Left lung (tissue), 10 donors: ENCODE measurements around the gene TMCC2. TPM values are rescaled to one million over a fixed set of nuclear protein-coding genes. Genes with fewer than 3 reads are reported as not detected.

ENCODE experiments used
- ATAC-seq: fragments of 200-7000 bp; cut with Tn5 transposase; one replicate; pipeline ENCODE4 v1.9.1; 2020; ENCODE audit warnings: moderate library complexity
- DNase-seq, 4 donors: peaks; one replicate each; pipeline ENCODE4 v3.0.0-alpha.2; 2013 to 2020
- H3K27ac ChIP-seq, 2 donors: fragments of 200-600 bp; sonication (generic) in 1 of 2; one replicate each; pipeline versions ENCODE4 v1.5.0 to v1.8.0; 2020 to 2021
- H3K27me3 ChIP-seq, 2 donors: fragments of 200-600 bp; sonication (generic) in 1 of 2; one replicate each; pipeline versions ENCODE4 v1.5.0 to v1.8.0; 2020 to 2021
- H3K36me3 ChIP-seq, 2 donors: fragments of 200-600 bp; sonication (generic) in 1 of 2; one replicate each; pipeline versions ENCODE4 v1.5.0 to v1.8.0; 2020 to 2021
- H3K4me1 ChIP-seq, 2 donors: fragments of 200-600 bp; one replicate each; pipeline ENCODE4 v1.8.0; 2021
- H3K4me3 ChIP-seq, 2 donors: fragments of 200-600 bp; sonication (generic) in 1 of 2; one replicate each; pipeline versions ENCODE4 v1.5.0 to v1.8.0; 2020 to 2021; ENCODE audit warnings: mild to moderate bottlenecking in 1 of 2
- H3K9me3 ChIP-seq, 2 donors: fragments of 200-600 bp; sonication (generic) in 1 of 2; one replicate each; pipeline versions ENCODE4 v1.5.0 to v1.8.0; 2020 to 2021
- intact Hi-C, 2 donors: fragments of 100-400 bp; cut with DNase I; formaldehyde crosslinking; loops; one replicate each; pipeline versions ENCODE4 v1.11.2 to v1.14.2; 2022
- polyA plus RNA-seq, 6 donors: library from polyadenylated mRNA; unstranded; fragments of 120-200 nt; gene quantifications; one replicate each; pipeline ENCODE4 v1.2.1, GENCODE V29; 2013; ENCODE audit not compliant: insufficient read length in 6 of 6
- total RNA-seq, 2 donors: library from RNA; stranded (reverse); fragmentation: NEBNext Ultra II Directional; extraction: Animal tissue kit (Norgen Biotek cat#: 25700); gene quantifications; one replicate each; pipeline ENCODE4 v1.2.1, GENCODE V29; 2021
- TF ChIP-seq, protein P1 (sequence below), 2 donors: fragments of 200-600 bp; sonication (generic) in 1 of 2; IDR thresholded peaks; one replicate each; pipeline versions ENCODE4 v1.5.0 to v1.8.0; 2021; ENCODE audit warnings: antibody characterized with exemption in 2 of 2
- donor health status: DM: no; HTN: yes; CAD: no.
- donor health status: DM: no; HTN: no; CAD: no.

The TMCC2 gene
- total and polyA plus RNA-seq, 8 donors = 3.4 to 17.2 (median 11.0) TPM

DNA sequence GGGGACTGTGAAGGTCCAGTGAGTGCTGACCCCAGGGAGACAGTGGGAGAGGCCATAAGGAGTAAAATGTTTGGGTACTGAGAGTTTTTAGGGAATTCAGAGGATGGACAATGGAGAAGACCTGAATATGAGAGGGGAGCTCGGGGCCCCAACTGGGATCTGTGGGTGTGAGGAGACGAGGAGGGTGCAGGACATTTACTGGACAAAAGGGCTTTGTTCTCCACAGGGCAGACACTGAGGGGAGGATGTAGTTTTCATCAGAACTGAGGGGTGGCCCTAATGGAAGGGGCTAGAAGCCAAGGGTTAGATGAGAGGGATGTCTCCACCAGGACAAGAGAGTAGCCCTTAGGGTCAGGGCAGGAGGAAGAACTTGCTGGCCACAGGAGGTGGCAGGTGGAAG lies 30.0 kb downstream of the TMCC2 start:
- TF ChIP-seq, protein P1, sequence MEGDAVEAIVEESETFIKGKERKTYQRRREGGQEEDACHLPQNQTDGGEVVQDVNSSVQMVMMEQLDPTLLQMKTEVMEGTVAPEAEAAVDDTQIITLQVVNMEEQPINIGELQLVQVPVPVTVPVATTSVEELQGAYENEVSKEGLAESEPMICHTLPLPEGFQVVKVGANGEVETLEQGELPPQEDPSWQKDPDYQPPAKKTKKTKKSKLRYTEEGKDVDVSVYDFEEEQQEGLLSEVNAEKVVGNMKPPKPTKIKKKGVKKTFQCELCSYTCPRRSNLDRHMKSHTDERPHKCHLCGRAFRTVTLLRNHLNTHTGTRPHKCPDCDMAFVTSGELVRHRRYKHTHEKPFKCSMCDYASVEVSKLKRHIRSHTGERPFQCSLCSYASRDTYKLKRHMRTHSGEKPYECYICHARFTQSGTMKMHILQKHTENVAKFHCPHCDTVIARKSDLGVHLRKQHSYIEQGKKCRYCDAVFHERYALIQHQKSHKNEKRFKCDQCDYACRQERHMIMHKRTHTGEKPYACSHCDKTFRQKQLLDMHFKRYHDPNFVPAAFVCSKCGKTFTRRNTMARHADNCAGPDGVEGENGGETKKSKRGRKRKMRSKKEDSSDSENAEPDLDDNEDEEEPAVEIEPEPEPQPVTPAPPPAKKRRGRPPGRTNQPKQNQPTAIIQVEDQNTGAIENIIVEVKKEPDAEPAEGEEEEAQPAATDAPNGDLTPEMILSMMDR (IDR thresholded peaks at IDR 0.05) = no peak
- peaks cover 13 to 47% of the 10 kb centered on the region in 2 donors for H3K4me1 ChIP-seq
- ATAC-seq = no peak
- no peaks in the 10 kb centered on the region for H3K9me3 ChIP-seq
- no peak overlapping the region for H3K4me3 ChIP-seq
- H3K36me3 ChIP-seq = no peaks in the 10 kb centered on the region
- H3K27me3 ChIP-seq = no peaks in the 10 kb centered on the region
- no peak for DNase-seq
- H3K27ac ChIP-seq = no peak overlapping the region
- intact Hi-C loops = loop anchor here in 1 of 2 donors (10.0 kb wide), 1 partner anchor 283 kb away; no protein-coding TSS in a partner anchor

DNA sequence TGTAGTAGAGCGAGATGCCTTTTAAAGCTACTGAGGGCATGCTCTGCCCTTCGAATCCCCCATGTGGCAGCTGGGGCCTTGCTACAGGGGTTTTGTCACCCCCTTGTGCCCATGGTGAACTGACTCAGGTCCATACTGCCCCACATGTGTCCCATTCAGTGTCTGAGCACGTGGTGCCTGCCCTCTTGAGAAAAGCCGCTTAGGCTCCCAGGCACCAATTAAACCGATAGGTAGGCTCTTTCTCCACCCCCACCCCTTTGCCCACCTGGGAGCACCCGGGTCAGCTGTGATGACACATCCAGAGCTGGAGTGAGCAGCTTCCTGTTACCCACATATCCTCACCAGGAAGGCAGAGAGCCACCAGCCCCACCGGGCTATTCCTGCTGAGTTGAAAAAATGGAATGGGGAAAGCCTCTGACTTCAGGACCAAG lies 30.5 kb downstream of the TMCC2 start:
- ATAC-seq (no peak), DNase-seq (no peak)
- Histone ChIP-seq H3K36me3 (no peaks in the 10 kb centered on the region), H3K27ac (peak overlapping the region in 1 of 2 donors; percentile 15), H3K27me3 (no peaks in the 10 kb centered on the region), H3K9me3 (no peaks in the 10 kb centered on the region), H3K4me1 (peaks cover 13 to 53% of the 10 kb centered on the region in 2 donors), H3K4me3 (no peak overlapping the region)
- intact Hi-C loops = loop anchor here in 1 of 2 donors (10.0 kb wide), 1 partner anchor 283 kb away; no protein-coding TSS in a partner anchor
- TF ChIP-seq, protein P1 (IDR thresholded peaks at IDR 0.05) = no peak

DNA sequence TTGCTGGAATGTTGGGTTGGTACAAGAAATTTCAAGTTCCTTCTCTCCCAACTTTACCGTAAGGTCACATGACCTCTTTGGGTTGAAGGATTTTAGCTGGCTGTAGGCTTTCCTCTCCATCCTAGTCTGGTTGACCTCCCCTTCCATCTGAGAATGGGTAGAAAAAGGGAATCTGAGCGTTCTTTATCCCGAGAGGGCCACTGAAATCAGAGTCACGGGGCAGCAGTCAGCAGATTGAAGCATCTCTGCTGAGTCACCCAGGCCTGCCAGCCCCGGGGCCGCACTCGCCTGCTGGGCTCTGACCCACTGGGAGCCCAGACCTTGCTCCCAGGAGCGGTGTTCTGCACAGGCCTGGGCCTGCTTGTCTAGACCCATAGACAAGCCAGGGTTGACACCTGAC lies 31.0 kb downstream of the TMCC2 start:
- TF ChIP-seq, protein P1 (IDR thresholded peaks at IDR 0.05) = no peak
- no peak for ATAC-seq

DNA sequence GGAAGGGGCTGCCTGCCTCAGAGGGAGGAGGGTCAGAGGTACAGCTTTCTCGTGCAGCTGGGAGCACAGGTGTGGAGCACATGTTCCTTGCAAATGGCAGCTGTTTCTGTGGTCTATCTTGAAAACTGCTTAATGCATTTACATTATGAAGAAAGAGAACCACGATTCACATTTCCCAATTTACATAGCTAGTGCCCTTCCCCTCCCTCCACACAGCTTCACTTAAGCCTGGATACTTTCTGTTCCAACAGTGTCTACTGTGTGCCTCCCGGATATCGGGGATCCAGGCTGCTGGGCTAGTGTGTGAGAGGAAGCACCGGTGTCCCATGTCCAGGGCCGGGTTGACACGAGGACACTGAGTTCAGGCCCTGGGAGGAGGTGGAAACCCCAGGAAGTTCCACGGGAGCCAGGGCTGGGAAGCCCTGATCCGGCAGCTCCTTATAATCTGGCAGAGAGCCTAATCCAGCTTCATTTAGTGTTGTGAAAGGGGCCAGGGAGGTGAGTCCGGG lies 31.6 kb downstream of the TMCC2 start:
- no peaks in the 10 kb centered on the region for H3K27me3 ChIP-seq

More for the DNA sequence above, 31.0 kb downstream of the TMCC2 start:
- DNase-seq = no peak
- intact Hi-C loops = loop anchor here in 1 of 2 donors (10.0 kb wide), 1 partner anchor 284 kb away; no protein-coding TSS in a partner anchor
- H3K4me3 ChIP-seq = no peak overlapping the region
- H3K36me3 ChIP-seq = no peaks in the 10 kb centered on the region
- peak overlapping the region in 1 of 2 donors; percentile 15 for H3K27ac ChIP-seq
- peaks cover 13 to 55% of the 10 kb centered on the region in 2 donors for H3K4me1 ChIP-seq
- no peaks in the 10 kb centered on the region for H3K27me3 ChIP-seq
- H3K9me3 ChIP-seq = no peaks in the 10 kb centered on the region

DNA sequence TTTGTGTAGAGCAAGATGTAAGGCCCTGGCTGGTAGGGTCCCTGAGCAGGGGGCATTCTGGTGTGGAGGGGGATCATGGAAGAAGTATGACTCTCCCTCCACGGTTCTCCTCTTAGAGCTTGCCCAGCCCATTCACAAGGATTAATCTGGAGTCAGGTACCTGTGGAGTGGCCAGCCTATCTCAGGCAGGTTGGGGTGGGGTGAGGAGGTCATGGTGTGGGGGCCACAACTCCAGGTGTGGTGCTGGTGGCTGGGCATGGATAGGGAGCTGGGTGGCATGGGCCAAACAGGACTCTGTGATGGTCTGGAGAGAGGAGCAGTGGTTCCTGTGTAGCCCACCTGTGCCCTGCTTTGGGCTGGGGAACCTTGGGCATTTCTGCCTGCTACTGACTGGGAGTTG lies 32.3 kb downstream of the TMCC2 start:
- H3K4me3 ChIP-seq = no peak overlapping the region
- H3K4me1 ChIP-seq = peaks cover 13 to 55% of the 10 kb centered on the region in 2 donors
- TF ChIP-seq, protein P1 (IDR thresholded peaks at IDR 0.05) = no peak
- no peaks in the 10 kb centered on the region for H3K27me3 ChIP-seq
- intact Hi-C loops = loop anchor here in 1 of 2 donors (10.0 kb wide), 1 partner anchor 285 kb away; no protein-coding TSS in a partner anchor
- peak overlapping the region in 1 of 2 donors; percentile 10 for H3K27ac ChIP-seq
- no peaks in the 10 kb centered on the region for H3K9me3 ChIP-seq
- DNase-seq (no peak), ATAC-seq (no peak)
- no peaks in the 10 kb centered on the region for H3K36me3 ChIP-seq

More for the DNA sequence above, 31.6 kb downstream of the TMCC2 start:
- DNase-seq = no peak
- Histone ChIP-seq H3K27ac (peak overlapping the region in 1 of 2 donors; percentile 15), H3K9me3 (no peaks in the 10 kb centered on the region), H3K4me3 (no peak overlapping the region), H3K4me1 (peaks cover 13 to 55% of the 10 kb centered on the region in 2 donors), H3K36me3 (no peaks in the 10 kb centered on the region)
- TF ChIP-seq, protein P1 (IDR thresholded peaks at IDR 0.05) = no peak
- no peak for ATAC-seq
- intact Hi-C loops = loop anchor here in 1 of 2 donors (10.0 kb wide), 1 partner anchor 285 kb away; no protein-coding TSS in a partner anchor
